Measurements from ENCODE around the gene UBE2U. TPM values are rescaled to one million over a fixed set of nuclear protein-coding genes. Genes with fewer than 3 reads are reported as not detected.

UBE2U gene
- total RNA-seq, 1 experiment from 2014 or later = not detected

GRCh38 chr1:64268653-64269557 is 65.5 kb downstream of the UBE2U start (continued):
- TF ChIP-seq REST (IDR thresholded peaks at IDR 0.05; ENCODE audit: low read depth) = no peak

DNA sequence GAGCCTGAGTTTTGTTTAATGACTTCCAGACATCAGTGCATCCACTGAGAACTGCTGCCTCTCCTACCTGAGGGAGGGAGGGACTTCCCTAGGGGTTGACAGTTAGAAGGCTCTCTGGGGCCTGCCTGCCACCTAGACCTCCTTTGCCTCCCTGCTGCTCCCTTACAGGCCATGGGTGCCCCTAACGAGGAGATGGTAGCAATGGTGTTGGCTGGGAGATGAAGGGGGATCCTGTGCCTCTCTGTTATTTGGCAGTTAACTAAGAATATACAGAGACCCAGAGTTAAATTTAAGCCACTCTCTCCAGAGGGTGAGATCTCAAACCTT is 66.1 kb downstream of the UBE2U start:
- Histone ChIP-seq H3K4me3 (replicated peaks in 1 of 2; ENCODE audit: low read depth in 1 of 2, low read length in 2 of 2) (no peak overlapping the region), H3K4me1 (ENCODE audit: control insufficient read depth in 1 of 2, insufficient read depth in 2 of 2, low read length in 2 of 2) (no peaks in the 10 kb centered on the region), H3K79me2 (ENCODE audit: insufficient read depth, low read length) (no peaks in the 10 kb centered on the region), H3K36me3 (ENCODE audit: control insufficient read depth in 1 of 2, insufficient read depth in 2 of 2, low read length in 2 of 2) (no peaks in the 10 kb centered on the region), H4K20me1 (ENCODE audit: insufficient read depth) (no peaks in the 10 kb centered on the region), H3K9me3 (ENCODE audit: control insufficient read depth in 1 of 2, insufficient read depth in 1 of 2, low read depth in 1 of 2, low read length in 2 of 2) (no peaks in the 10 kb centered on the region), H3K9ac (ENCODE audit: low read length) (no peak overlapping the region), H2AFZ (ENCODE audit: low read depth, low read length, poor library complexity, severe bottlenecking) (peak overlapping the region; percentile 46), H3K27ac (ENCODE audit: low read depth, low read length) (no peak overlapping the region), H3K4me2 (ENCODE audit: low read length) (no peak overlapping the region), H3K27me3 (ENCODE audit: insufficient read depth, low read length) (no peaks in the 10 kb centered on the region), H3K9me2 (ENCODE audit: insufficient read depth) (no peaks in the 10 kb centered on the region)
- ChIA-PET RAD21 (ENCODE audit: low non-redundant PET in 1 of 2, low total read pairs in 2 of 2, uncharacterized antibody in 2 of 2, unreplicated experiment in 2 of 2) (no interaction called here), CTCF (interaction anchor here (1.1 to 3.0 kb wide), 3 partner anchors 394 to 556 kb away, joined by 3 to 6 read pairs (median 5); no protein-coding TSS in a partner anchor), POLR2A (no interaction called here)
- ATAC-seq = peak; percentile 62
- TF ChIP-seq ZFX (IDR thresholded peaks at IDR 0.05) (no peak), JUND (IDR thresholded peaks at IDR 0.05) (no peak), FOSL1 (IDR thresholded peaks at IDR 0.05; ENCODE audit: low read depth) (no peak), CEBPB (IDR thresholded peaks at IDR 0.05; ENCODE audit: low read depth) (no peak), EZH2phosphoT487 (IDR thresholded peaks at IDR 0.05; ENCODE audit: borderline replicate concordance) (no peak)
- TF ChIP-seq, protein P1, sequence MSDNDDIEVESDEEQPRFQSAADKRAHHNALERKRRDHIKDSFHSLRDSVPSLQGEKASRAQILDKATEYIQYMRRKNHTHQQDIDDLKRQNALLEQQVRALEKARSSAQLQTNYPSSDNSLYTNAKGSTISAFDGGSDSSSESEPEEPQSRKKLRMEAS (IDR thresholded peaks at IDR 0.05) = no peak
- TF ChIP-seq, protein P2, sequence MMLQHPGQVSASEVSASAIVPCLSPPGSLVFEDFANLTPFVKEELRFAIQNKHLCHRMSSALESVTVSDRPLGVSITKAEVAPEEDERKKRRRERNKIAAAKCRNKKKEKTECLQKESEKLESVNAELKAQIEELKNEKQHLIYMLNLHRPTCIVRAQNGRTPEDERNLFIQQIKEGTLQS (IDR thresholded peaks at IDR 0.05) = no peak
- intact Hi-C loops (cut with micrococcal nuclease) = loop anchor here (1.0 to 5.0 kb wide), 4 partner anchors 218 to 1417 kb away; no protein-coding TSS in a partner anchor
- BruUV-seq (replicated peaks) = no TSS peak
- DNase-seq (ENCODE audit: low read depth, low spot score) = no peak
